RPMI7951 (cell line): Measurements from ENCODE around the gene NOXA1. TPM values are rescaled to one million over a fixed set of nuclear protein-coding genes. Genes with fewer than 3 reads are reported as not detected.

Source experiments
- DNase-seq: peaks from one replicate; pipeline ENCODE4 v3.0.0-alpha.2; 2012; ENCODE audit warnings: low read depth
- total RNA-seq: library from RNA; depleted of rRNA; stranded (reverse); fragments of >200 nt; shearing (Covaris generic); gene quantifications from 2 replicates; pipeline ENCODE4 v1.2.3, GENCODE V29; 2014

The NOXA1 gene
- total RNA-seq, 1 experiment from 2014 or later = not detected

DNA sequence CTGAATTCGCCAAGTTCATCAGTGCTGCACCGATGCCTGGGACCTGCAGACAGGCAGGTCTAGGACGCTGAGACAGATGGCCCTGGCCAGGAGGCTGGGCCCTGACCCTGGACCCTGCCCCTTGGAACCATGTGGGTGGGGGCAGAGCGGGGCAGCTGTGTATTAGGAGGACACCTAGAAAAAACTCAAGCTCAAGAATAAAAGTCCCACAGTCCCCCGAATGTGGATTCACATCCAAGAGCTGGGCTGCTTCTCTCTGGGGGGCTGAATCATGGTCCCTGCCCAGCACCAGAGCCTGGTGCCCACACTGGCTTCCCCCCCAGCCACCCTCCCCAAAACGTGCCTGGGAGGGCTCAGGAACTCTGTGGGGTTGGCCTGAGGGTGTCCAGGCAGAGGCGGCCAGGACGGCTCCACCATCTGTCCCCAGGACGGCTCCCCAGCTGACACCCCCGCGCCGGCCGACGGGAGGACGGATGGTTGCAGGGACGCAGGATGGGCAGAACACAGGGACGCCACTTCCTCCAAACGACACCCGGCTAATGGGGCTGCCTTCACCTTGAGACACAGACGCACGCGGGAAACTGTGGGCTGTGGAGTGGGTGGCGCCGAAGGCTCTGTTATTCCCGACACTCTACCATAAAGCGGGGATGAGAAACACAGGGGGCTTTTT lies 35.2 kb upstream of the NOXA1 start:
- no peak for DNase-seq

- no peak for DNase-seq
Observed at GRCh38 chr9:137388589-137389427, 34.4 kb upstream of the NOXA1 start.

- DNase-seq = no peak
Observed at GRCh38 chr9:137389428-137389746, 33.8 kb upstream of the NOXA1 start.

GRCh38 chr9:137390553-137391410 lies 32.4 kb upstream of the NOXA1 start:
- DNase-seq = no peak

DNA sequence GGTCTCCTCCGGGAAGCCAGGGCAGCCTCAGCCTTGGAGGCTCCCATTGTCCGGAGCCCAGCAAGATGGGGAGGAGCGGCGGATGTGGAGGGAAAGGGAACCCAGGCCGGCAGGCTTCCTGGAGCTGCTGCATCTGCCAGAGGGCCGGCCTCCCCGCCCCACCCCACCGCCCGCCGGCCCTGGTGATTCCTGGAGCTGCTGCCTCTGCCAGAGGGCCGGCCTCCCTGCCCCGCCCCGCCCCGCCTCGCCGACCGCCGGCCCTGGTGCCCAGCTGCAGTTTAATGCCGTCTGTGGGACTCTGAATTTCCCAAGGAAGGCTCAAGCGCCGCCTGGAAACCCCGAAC lies 31.8 kb upstream of the NOXA1 start:
- DNase-seq = no peak

DNA sequence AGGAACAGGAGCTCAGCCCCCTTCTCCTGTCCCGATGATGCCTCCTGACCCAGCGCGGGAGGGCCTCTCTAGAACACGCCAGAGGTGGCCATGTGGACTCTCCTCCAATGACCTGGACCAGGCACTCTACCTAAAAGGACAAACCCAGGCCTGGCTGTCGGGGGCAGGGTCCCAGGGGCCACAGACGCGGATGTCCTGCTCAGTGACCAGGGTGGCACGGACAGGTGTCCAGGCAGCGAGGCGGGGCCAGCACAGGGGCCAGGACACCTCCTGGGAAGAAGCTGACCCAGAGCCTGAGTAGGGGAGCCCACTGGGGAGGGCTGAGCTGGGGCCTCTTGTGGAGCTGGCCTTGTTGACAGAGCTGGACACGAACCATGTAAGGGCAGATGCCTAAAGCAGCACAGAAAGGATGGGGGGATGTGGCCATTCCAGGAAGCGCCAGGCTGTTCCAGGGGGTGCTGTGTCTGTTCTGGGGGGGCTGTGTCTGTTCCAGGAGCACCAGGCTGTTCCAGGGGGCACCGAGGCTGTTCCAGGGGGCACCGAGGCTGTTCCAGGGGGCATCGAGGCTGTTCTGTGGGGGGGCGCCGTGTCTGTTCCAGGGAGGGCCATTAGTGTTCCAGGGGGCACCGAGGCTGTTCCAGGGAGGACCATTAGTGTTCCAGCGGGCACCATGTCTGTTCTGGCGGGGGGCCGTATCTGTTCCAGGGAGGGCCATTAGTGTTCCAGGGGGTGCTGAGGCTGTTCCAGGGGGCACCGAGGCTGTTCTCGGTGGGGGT lies 30.8 kb upstream of the NOXA1 start:
- DNase-seq = no peak

DNA sequence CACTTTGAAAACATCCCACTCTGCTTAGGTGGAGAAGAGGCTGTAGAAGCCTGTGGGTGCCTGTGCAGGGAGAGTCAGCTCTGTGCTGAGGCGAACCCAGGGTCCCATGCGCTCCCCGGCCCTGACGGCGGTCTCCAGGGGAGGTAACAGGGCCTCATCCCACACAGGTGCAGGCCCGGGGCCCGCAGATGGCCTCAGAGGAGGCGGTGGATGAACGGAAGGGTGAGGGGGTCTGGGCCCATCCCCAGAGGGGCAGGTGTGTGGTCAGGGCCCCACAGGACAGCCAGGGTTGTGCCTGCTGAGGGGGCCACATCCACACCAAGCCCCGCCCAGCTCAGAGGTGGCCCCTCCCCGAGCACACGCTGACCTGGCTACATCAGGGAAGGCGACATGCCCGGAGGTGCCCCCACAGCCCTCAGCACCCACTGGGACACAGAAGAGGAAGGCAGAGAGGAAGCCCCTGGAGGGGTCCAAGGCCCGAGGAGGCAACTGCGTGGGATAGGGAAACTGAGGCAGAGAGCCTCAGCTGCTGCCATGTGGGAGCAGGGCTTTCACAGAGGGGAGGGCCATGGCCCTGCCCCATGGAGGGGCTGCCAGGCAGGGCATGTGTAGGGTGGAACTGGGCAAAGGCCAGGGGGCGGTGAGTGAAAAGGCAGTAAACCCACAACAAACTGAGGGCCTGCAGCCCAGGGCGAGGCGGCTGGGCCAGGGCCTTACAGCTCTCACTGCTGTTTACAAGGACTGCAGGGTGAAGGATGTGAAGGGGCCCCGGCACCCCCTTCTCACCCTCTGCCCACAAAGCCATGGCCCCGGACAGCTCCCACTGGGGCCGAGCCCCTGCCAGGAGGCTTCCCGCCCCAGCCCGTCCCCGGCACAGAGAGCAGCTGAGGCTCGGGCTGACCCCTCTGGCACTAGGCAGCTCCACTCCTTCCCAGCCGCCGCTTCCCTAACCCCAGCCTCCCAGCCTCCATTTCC lies 29.7 kb upstream of the NOXA1 start:
- DNase-seq = no peak

- no peak for DNase-seq
Observed at GRCh38 chr9:137394866-137395665, 28.1 kb upstream of the NOXA1 start.

- DNase-seq = no peak
Observed at GRCh38 chr9:137395666-137396010, 27.6 kb upstream of the NOXA1 start.

- DNase-seq = no peak
Observed at GRCh38 chr9:137396227-137396626, 27.0 kb upstream of the NOXA1 start.

DNA sequence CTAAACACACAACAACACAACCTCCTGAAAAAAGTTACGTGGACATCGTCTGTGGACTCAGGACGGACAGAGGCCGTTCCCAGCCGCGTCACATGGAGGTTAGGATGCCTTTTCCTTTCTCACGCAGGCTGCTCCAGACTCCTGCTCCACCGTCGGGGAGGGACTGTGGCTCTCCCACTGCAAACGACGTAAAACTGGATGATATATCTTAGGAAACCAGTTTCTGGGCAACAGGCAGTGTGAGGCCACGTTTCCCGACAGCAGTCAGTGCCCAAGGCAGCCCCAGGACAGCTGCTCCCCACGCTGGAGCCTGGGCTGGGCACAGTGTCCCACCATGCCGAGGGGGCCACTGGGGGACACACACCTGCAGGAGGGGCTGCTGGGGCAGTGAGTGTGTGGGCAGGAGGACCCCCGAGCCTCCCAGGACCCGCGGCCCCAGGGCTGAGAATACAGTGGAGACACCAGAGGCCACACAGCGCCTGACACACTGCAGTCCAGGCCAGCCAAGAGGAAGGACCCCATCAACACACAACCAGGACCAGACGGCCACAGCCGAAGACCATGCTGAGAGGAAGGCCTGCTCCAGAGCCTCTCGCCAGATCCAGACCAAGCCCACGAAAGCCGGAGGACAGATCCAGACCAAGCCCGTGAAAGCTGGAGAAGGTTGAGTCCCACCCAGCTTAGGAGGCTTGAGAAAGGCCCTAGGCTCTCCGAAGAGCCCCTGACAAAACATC lies 26.4 kb upstream of the NOXA1 start:
- no peak for DNase-seq

GRCh38 chr9:137397675-137398423 lies 25.3 kb upstream of the NOXA1 start:
- no peak for DNase-seq

- no peak for DNase-seq
Observed at GRCh38 chr9:137398561-137399468, 24.4 kb upstream of the NOXA1 start.

- no peak for DNase-seq
Observed at GRCh38 chr9:137402746-137403145, 20.4 kb upstream of the NOXA1 start.

DNA sequence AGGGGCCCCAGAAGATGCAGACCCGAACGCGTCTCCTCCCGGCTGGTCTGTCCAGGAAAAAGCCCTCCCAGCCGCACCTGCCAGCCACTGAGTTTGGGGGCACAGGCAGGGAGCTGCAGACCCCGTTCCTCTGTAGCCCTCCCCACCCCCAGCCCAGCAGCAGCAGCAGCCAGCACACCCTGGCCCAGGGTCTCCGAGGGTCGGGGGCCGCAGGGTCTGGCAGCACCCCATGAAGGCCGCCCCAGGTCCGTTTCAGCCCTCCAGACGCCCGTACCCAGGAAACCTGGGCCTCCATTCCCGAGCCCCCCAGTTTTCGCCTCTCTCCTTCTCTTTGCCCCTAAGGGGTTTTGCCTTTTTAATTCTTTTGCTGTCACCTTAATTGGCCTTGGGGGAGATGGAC lies 19.9 kb upstream of the NOXA1 start:
- no peak for DNase-seq

GRCh38 chr9:137404961-137405567 lies 18.1 kb upstream of the NOXA1 start:
- no peak for DNase-seq

- DNase-seq = no peak
Observed at GRCh38 chr9:137405677-137406081, 17.5 kb upstream of the NOXA1 start.
